Choroid plexus epithelial cell (primary cell): ENCODE measurements around the gene MYPOP.

Experiments
- DNase-seq: peaks from one replicate; pipeline ENCODE4 v3.0.0-alpha.2; 2010; ENCODE audit warnings: low read depth
- H3K4me3 ChIP-seq: 2 replicates; pipeline ENCODE4 v1.5.1; 2011; ENCODE audit warnings: low read depth, mild to moderate bottlenecking, control low read depth, low read length, moderate library complexity
- CTCF ChIP-seq: conservative IDR thresholded peaks from 2 replicates; pipeline ENCODE4 v1.5.1; 2011; ENCODE audit warnings: low read depth, mild to moderate bottlenecking, control low read depth, inconsistent platforms, low read length, moderate library complexity

The MYPOP gene

GRCh38 chr19:45908956-45909355, 6.5 kb upstream of the MYPOP start:
- no peak for DNase-seq
- H3K4me3 ChIP-seq = no peak overlapping the region
- TF ChIP-seq CTCF = no peak

GRCh38 chr19:45906221-45906620, 3.8 kb upstream of the MYPOP start:
- H3K4me3 ChIP-seq = no peak overlapping the region
- no peak for TF ChIP-seq CTCF
- DNase-seq = no peak

GRCh38 chr19:45905011-45905410, 2.6 kb upstream of the MYPOP start:
- H3K4me3 ChIP-seq = no peak overlapping the region
- no peak for DNase-seq
- TF ChIP-seq CTCF = no peak

- TF ChIP-seq CTCF = no peak
Measured at GRCh38 chr19:45902651-45903625, 525 bp upstream of the MYPOP start.

GRCh38 chr19:45901432-45901911, 941 bp downstream of the MYPOP start:
- no peak for TF ChIP-seq CTCF
- peak; percentile 57 for DNase-seq
- H3K4me3 ChIP-seq = peak overlapping the region; percentile 80

More at GRCh38 chr19:45902651-45903625, 525 bp upstream of the MYPOP start:
- peak overlapping the region; percentile 80 for H3K4me3 ChIP-seq
- peak; percentile 98 for DNase-seq

- TF ChIP-seq CTCF = no peak
- H3K4me3 ChIP-seq = peak overlapping the region; percentile 80
- no peak for DNase-seq
Measured at GRCh38 chr19:45900738-45901431, 1.5 kb downstream of the MYPOP start.
